Measurements from ENCODE around the gene FIZ1. TPM values are rescaled to one million over a fixed set of nuclear protein-coding genes. Genes with fewer than 3 reads are reported as not detected.

FIZ1 gene
- total RNA-seq, 1 experiment from 2014 or later, result 21.5 TPM

DNA sequence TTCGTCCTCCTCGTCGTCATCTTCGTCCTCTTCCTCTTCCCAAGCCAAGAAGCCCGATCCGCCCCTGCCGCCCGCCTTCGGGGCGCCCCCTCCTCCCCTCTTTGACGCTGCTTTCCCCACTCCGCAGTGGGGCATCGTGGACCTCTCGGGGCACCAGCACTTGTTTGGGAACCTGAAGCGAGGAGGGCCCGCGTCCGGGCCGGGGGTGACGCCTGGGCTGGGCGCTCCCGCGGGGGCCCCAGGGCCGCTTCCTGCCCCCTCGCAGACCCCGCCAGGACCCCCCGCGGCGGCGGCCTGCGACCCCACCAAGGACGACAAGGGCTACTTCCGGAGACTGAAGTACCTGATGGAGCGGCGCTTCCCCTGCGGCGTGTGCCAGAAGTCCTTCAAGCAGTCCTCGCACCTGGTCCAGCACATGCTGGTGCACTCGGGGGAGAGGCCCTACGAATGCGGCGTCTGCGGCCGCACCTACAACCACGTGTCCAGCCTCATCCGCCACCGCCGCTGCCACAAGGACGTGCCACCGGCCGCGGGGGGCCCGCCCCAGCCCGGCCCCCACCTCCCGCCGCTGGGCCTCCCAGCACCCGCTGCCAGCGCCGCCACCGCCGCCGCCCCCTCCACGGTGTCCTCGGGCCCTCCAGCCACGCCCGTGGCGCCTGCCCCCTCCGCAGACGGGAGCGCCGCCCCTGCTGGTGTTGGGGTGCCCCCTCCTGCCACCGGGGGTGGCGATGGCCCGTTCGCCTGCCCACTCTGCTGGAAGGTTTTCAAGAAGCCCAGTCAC lies 14.8 kb upstream of the FIZ1 start:
- no peak overlapping the region for H3T11ph ChIP-seq (ENCODE audit: low read length)
- H3K23me2 ChIP-seq (ENCODE audit: insufficient read length, low read depth, low read length, poor library complexity, severe bottlenecking), result no peaks in the 10 kb centered on the region
- H3K9ac ChIP-seq (ENCODE audit: extremely low read depth, insufficient read length, low read length), result no peak overlapping the region
- Mint-ChIP-seq H3K4me3 (no peak overlapping the region), H3K4me1 (peaks cover 0 to 2% of the 10 kb centered on the region in 2 experiments; a peak in 1 of 4 replicates), H3K9me3 (no peaks in the 10 kb centered on the region), H3K27me3 (ENCODE audit: low read depth) (peaks cover 2% of the 10 kb centered on the region), H3K36me3 (ENCODE audit: insufficient read depth in 1 of 3, low read depth in 3 of 3) (peaks cover 15 to 40% (median 36%) of the 10 kb centered on the region in 3 experiments), H3K27ac (no peak overlapping the region)
- no peak overlapping the region for H4K5ac ChIP-seq (ENCODE audit: insufficient read length, low read depth, low read length)
- no peak overlapping the region for H3K23ac ChIP-seq (ENCODE audit: insufficient read length, low read depth, low read length)
- H2BK15ac ChIP-seq (ENCODE audit: low read depth, low read length), result no peak overlapping the region
- H4K20me1 ChIP-seq (ENCODE audit: control insufficient read depth, insufficient read depth, insufficient read length), result no peaks in the 10 kb centered on the region
- no peak overlapping the region for H4K91ac ChIP-seq (ENCODE audit: insufficient read length, low read depth, low read length)
- H3K56ac ChIP-seq (ENCODE audit: insufficient read length, low read depth, low read length), result no peak overlapping the region
- WGBS (ENCODE audit: extremely low coverage, insufficient read length, low lambda C conversion rate), result no CpG with 5 or more reads among the region's 75 CpGs
- H3K79me1 ChIP-seq (ENCODE audit: insufficient read depth, low read depth, low read length, poor library complexity, severe bottlenecking), result no peaks in the 10 kb centered on the region
- H3K4ac ChIP-seq (ENCODE audit: low read depth, low read length), result no peak overlapping the region
- H2BK5ac ChIP-seq (ENCODE audit: insufficient read length, low read length), result no peak overlapping the region
- no peak overlapping the region for H2AFZ ChIP-seq (ENCODE audit: low read length)
- H3K27ac ChIP-seq (ENCODE audit: insufficient read length, low read depth, low read length), result no peak overlapping the region
- no peak overlapping the region for H3K4me2 ChIP-seq (ENCODE audit: insufficient read depth, insufficient read length, low read length)
- H4K8ac ChIP-seq (replicated peaks; ENCODE audit: insufficient read length, low read depth, low read length), result no peak overlapping the region
- H3K18ac ChIP-seq (ENCODE audit: insufficient read length, low read depth, low read length), result no peak overlapping the region
- DNase-seq, result no peak
- H3K79me2 ChIP-seq (ENCODE audit: insufficient read depth, low read length), result 0 out of 2 replicates have a peak, but pooled peaks cover 1% of the 10 kb centered on the region
- H3K14ac ChIP-seq (ENCODE audit: insufficient read depth, low read length), result no peak overlapping the region
- no peaks in the 10 kb centered on the region for H3K27me3 ChIP-seq (ENCODE audit: insufficient read depth, low read length)
- TF ChIP-seq, protein P1, sequence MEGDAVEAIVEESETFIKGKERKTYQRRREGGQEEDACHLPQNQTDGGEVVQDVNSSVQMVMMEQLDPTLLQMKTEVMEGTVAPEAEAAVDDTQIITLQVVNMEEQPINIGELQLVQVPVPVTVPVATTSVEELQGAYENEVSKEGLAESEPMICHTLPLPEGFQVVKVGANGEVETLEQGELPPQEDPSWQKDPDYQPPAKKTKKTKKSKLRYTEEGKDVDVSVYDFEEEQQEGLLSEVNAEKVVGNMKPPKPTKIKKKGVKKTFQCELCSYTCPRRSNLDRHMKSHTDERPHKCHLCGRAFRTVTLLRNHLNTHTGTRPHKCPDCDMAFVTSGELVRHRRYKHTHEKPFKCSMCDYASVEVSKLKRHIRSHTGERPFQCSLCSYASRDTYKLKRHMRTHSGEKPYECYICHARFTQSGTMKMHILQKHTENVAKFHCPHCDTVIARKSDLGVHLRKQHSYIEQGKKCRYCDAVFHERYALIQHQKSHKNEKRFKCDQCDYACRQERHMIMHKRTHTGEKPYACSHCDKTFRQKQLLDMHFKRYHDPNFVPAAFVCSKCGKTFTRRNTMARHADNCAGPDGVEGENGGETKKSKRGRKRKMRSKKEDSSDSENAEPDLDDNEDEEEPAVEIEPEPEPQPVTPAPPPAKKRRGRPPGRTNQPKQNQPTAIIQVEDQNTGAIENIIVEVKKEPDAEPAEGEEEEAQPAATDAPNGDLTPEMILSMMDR (conservative IDR thresholded peaks at IDR 0.05), result no peak
- no peak overlapping the region for H2AK5ac ChIP-seq (ENCODE audit: insufficient read length, low read length)
- H2BK120ac ChIP-seq (ENCODE audit: low read depth, low read length, poor library complexity, severe bottlenecking), result no peak overlapping the region
- no peaks in the 10 kb centered on the region for H3K4me1 ChIP-seq (ENCODE audit: insufficient read depth, low read length)
- H2BK20ac ChIP-seq (ENCODE audit: low read depth, low read length, poor library complexity, severe bottlenecking), result no peak overlapping the region
- H2BK12ac ChIP-seq (ENCODE audit: insufficient read length, low read depth, low read length), result no peak overlapping the region
- no peaks in the 10 kb centered on the region for H3K9me3 ChIP-seq (ENCODE audit: control insufficient read depth, low read depth, low read length)
